OCI-LY7 (cell line): ENCODE measurements around the gene SHROOM3. TPM values are rescaled to one million over a fixed set of nuclear protein-coding genes. Genes with fewer than 3 reads are reported as not detected.

Source experiments
- BruUV-seq: library from RNA; stranded (reverse); fragments of 400-500 nt; replicated peaks from 2 replicates; lab custom pipeline; 2021; lab: Mats Ljungman, UMichigan
- CTCF ChIA-PET: fragments of 300-600 bp; sonication (Branson Sonifier 250); formaldehyde crosslinking; loops from one replicate; lab custom pipeline; 2022; ENCODE audit warnings: antibody characterized with exemption; ENCODE audit not compliant: unreplicated experiment; lab: Charles Lee
- POLR2A ChIA-PET: fragments of 300-600 bp; sonication (Branson Sonifier 250); formaldehyde crosslinking; loops from one replicate; lab custom pipeline; 2022; ENCODE audit warnings: antibody characterized with exemption; lab: Charles Lee
- DNase-seq: peaks from one replicate; pipeline ENCODE4 v3.0.0-alpha.2; 2015; ENCODE audit warnings: low spot score
- H2AFZ ChIP-seq: fragments of 200-600 bp; sonication (generic), shearing (Covaris generic); 2 replicates; pipeline ENCODE4 v1.6.1; 2014; ENCODE audit warnings: mild to moderate bottlenecking, antibody characterized with exemption, low read length, moderate library complexity
- H3K27ac ChIP-seq: fragments of 200-600 bp; sonication (generic); 2 replicates; pipeline ENCODE4 v1.5.1; 2014; ENCODE audit warnings: mixed run types, low read depth, mild to moderate bottlenecking, moderate library complexity, low read length, inconsistent platforms; ENCODE audit not compliant: poor library complexity, severe bottlenecking
- H3K36me3 ChIP-seq: fragments of 200-600 bp; sonication (generic); 2 replicates; pipeline ENCODE4 v1.6.1; 2014; ENCODE audit warnings: mild to moderate bottlenecking, antibody characterized with exemption, low read length, moderate library complexity, mixed read lengths; ENCODE audit not compliant: insufficient read depth
- H3K4me1 ChIP-seq: fragments of 200-600 bp; sonication (generic); 2 replicates; pipeline ENCODE4 v1.5.1; 2014; ENCODE audit warnings: mild to moderate bottlenecking, low read length; ENCODE audit not compliant: insufficient read depth, poor library complexity, severe bottlenecking
- H3K4me2 ChIP-seq: fragments of 200-600 bp; sonication (generic); 2 replicates; pipeline ENCODE4 v1.6.1; 2014; ENCODE audit warnings: mild to moderate bottlenecking, low read length
- H3K4me3 ChIP-seq: fragments of 200-600 bp; sonication (generic); 2 replicates; pipeline ENCODE4 v1.5.1; 2014; ENCODE audit warnings: mild to moderate bottlenecking, low read depth, low read length; ENCODE audit not compliant: poor library complexity, severe bottlenecking
- H3K79me2 ChIP-seq: fragments of 200-600 bp; sonication (generic); 2 replicates; pipeline ENCODE4 v1.6.1; 2016; ENCODE audit warnings: low read depth, mild to moderate bottlenecking, low read length, moderate library complexity, mixed read lengths; ENCODE audit not compliant: insufficient read depth
- H3K9me2 ChIP-seq: fragments of 200-600 bp; sonication (generic); 2 replicates; pipeline ENCODE4 v1.6.1; 2016; ENCODE audit warnings: mild to moderate bottlenecking, low read length, mixed read lengths; ENCODE audit not compliant: insufficient read depth
- H3K9me3 ChIP-seq: fragments of 200-600 bp; sonication (generic); 2 replicates; pipeline ENCODE4 v1.6.1; 2014; ENCODE audit warnings: mild to moderate bottlenecking, mixed run types, low read length, mixed read lengths
- H4K20me1 ChIP-seq: fragments of 200-600 bp; sonication (generic); 2 replicates; pipeline ENCODE4 v1.6.1; 2014; ENCODE audit warnings: mild to moderate bottlenecking, antibody characterized with exemption, low read length, moderate library complexity, mixed read lengths; ENCODE audit not compliant: insufficient read depth
- CTCF ChIP-seq: fragments of 200-600 bp; sonication (generic); conservative IDR thresholded peaks from 2 replicates; pipeline ENCODE4 v1.5.1; 2014; ENCODE audit warnings: mild to moderate bottlenecking, antibody characterized with exemption, low read length, moderate library complexity, mixed read lengths
- EZH2phosphoT487 ChIP-seq: fragments of 200-600 bp; sonication (generic); IDR thresholded peaks from 2 replicates; pipeline ENCODE4 v1.6.1; 2018; ENCODE audit warnings: low read depth, borderline replicate concordance, mild to moderate bottlenecking, mixed run types, antibody characterized with exemption, low read length, moderate library complexity, mixed read lengths
- intact Hi-C: fragments of 100-400 bp; cut with micrococcal nuclease; formaldehyde crosslinking; loops from one replicate; pipeline ENCODE4 v1.10.0; 2022; ENCODE audit not compliant: unreplicated experiment
- total RNA-seq, 2 experiments: library from RNA; depleted of rRNA in 1 of 2; stranded (reverse); fragments of >200 nt in 1 of 2; shearing (Covaris generic) in 1 of 2; gene quantifications; 2 replicates each; pipeline ENCODE4 v1.2.3, GENCODE V29; 2014 to 2022

Gene SHROOM3
- total RNA-seq, 2 experiments from 2014 or later, result not detected

DNA sequence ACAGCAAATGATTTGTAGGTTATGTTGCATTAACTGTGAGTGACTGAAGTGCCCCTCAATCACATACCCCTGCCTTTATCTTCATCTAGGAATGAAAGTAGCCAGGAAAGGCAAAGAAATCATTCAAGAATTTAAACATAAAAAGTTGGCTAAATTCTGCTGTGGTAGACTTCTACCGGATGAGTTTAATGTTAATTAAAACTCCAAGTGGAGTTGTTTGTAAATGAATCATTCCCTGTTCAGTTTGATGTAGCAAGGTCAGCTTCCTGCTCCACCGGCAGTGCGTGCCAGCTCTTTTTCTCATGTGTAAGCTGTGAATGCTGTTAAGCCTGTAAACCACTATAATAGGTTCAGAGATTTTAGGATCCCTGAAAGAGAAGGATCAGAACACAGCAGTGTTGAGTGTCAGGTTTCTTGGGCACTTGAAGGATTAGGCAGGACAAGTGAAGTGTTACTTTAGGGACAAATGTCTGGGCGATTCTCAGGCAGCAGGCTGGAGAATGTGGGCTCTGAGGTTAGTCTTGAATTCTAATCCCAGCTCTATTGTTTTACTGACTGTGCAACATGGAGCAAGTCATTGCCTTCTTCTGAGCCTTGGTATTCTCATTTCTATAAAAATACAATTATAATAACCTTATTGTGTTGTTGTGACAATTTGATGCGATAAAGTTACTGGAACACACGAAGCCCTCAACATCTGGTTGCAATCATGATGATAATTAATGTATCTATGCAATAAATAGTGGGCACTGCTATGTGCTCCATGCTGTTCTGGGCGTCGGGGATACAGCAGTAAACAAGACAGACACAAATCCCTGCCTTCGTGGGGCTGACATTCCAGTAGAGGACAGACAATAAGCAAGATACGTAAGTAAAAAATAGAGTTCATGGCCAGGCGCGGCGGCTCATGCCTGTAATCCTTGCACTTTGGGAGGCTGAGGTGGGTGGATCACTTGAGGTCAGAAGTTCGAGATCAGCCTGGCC lies 112.0 kb downstream of the SHROOM3 start:
- Histone ChIP-seq H3K4me2 (no peak overlapping the region), H3K36me3 (no peaks in the 10 kb centered on the region), H2AFZ (no peak overlapping the region), H3K4me1 (no peaks in the 10 kb centered on the region), H3K9me2 (no peaks in the 10 kb centered on the region), H3K27ac (no peak overlapping the region), H3K9me3 (no peaks in the 10 kb centered on the region), H3K4me3 (no peak overlapping the region), H4K20me1 (no peaks in the 10 kb centered on the region), H3K79me2 (no peaks in the 10 kb centered on the region)
- BruUV-seq, result no TSS peak
- intact Hi-C loops, result no loop called here
- ChIA-PET POLR2A (no interaction called here), CTCF (no interaction called here)
- TF ChIP-seq EZH2phosphoT487, result no peak
- no peak for DNase-seq

GRCh38 chr4:76548704-76549103 lies 113.7 kb downstream of the SHROOM3 start:
- Histone ChIP-seq H3K36me3 (no peaks in the 10 kb centered on the region), H3K27ac (no peak overlapping the region), H3K9me3 (no peaks in the 10 kb centered on the region), H3K4me1 (no peaks in the 10 kb centered on the region), H4K20me1 (no peaks in the 10 kb centered on the region), H3K9me2 (no peaks in the 10 kb centered on the region), H2AFZ (no peak overlapping the region), H3K4me2 (no peak overlapping the region), H3K79me2 (no peaks in the 10 kb centered on the region), H3K4me3 (no peak overlapping the region)
- ChIA-PET POLR2A (interaction anchor here (0.7 kb wide), 1 partner anchor 43 kb away, joined by 3 read pairs; no protein-coding TSS in a partner anchor), CTCF (interaction anchor here (0.6 kb wide), 1 partner anchor 1759 kb away, joined by 3 read pairs; no protein-coding TSS in a partner anchor)
- intact Hi-C loops, result no loop called here
- DNase-seq, result no peak
- BruUV-seq, result no TSS peak
- TF ChIP-seq CTCF (no peak), EZH2phosphoT487 (no peak)

GRCh38 chr4:76549765-76550164 lies 114.7 kb downstream of the SHROOM3 start:
- Histone ChIP-seq H3K79me2 (no peaks in the 10 kb centered on the region), H3K4me1 (no peaks in the 10 kb centered on the region), H3K4me2 (no peak overlapping the region), H3K27ac (no peak overlapping the region), H3K36me3 (no peaks in the 10 kb centered on the region), H3K4me3 (no peak overlapping the region), H2AFZ (no peak overlapping the region), H4K20me1 (no peaks in the 10 kb centered on the region), H3K9me3 (no peaks in the 10 kb centered on the region), H3K9me2 (no peaks in the 10 kb centered on the region)
- intact Hi-C loops, result no loop called here
- no peak for DNase-seq
- POLR2A ChIA-PET, result no interaction called here
- BruUV-seq, result no TSS peak
- no peak for TF ChIP-seq CTCF
- TF ChIP-seq EZH2phosphoT487, result no peak
- CTCF ChIA-PET, result no interaction called here
